Measurements from ENCODE around the gene SAP30BP.

GRCh38 chr17:75647061-75647460, 20.1 kb upstream of the SAP30BP start:
- TF ChIP-seq POLR2A (IDR thresholded peaks at IDR 0.05; ENCODE audit: extremely low read depth, insufficient read length): no peak
- no peak for TF ChIP-seq CTCF (IDR thresholded peaks at IDR 0.05; ENCODE audit: low read depth, low read length)
- no peak for TF ChIP-seq MAX (IDR thresholded peaks at IDR 0.05; ENCODE audit: low read depth, low read length)
- TF ChIP-seq MYC (IDR thresholded peaks at IDR 0.05; ENCODE audit: low read depth, low read length): no peak

Measured in NB4 (cell line).